22Rv1 (cell line): ENCODE results near the gene EMC9.

Experiments
- CTCF ChIP-seq: fragments of 450-650 bp; IDR thresholded peaks from 2 replicates; pipeline ENCODE4 v1.5.1; 2017; ENCODE audit warnings: mild to moderate bottlenecking
- ZFX ChIP-seq: fragments of 450-650 bp; IDR thresholded peaks from 2 replicates; pipeline ENCODE4 v1.6.1; 2017; ENCODE audit warnings: antibody characterized with exemption, borderline replicate concordance

GRCh38 chr14:24189059-24189375, 47.6 kb upstream of the EMC9 start:
- TF ChIP-seq CTCF (no peak), ZFX (no peak)
